NCI-H146 treated with DMSO at 0.1 percent for 48 hours (cell line): ENCODE measurements around the gene NME2.
A peak's percentile ranks its signal among the peaks of the same experiment; 100 is the strongest.
"Not testable (repeated sequence)": the region's sequence is repeated elsewhere in the genome, so short reads cannot be mapped to it uniquely, and the experiment has no call there.

Experiments
- DNase-seq: peaks from one replicate; lab custom pipeline; 2025; ENCODE audit not compliant: unreplicated experiment; lab: John Stamatoyannopoulos, UW

Gene NME2

GRCh38 chr17:51152766-51153209 lies 13.4 kb upstream of the NME2 start:
- DNase-seq: no peak

DNA sequence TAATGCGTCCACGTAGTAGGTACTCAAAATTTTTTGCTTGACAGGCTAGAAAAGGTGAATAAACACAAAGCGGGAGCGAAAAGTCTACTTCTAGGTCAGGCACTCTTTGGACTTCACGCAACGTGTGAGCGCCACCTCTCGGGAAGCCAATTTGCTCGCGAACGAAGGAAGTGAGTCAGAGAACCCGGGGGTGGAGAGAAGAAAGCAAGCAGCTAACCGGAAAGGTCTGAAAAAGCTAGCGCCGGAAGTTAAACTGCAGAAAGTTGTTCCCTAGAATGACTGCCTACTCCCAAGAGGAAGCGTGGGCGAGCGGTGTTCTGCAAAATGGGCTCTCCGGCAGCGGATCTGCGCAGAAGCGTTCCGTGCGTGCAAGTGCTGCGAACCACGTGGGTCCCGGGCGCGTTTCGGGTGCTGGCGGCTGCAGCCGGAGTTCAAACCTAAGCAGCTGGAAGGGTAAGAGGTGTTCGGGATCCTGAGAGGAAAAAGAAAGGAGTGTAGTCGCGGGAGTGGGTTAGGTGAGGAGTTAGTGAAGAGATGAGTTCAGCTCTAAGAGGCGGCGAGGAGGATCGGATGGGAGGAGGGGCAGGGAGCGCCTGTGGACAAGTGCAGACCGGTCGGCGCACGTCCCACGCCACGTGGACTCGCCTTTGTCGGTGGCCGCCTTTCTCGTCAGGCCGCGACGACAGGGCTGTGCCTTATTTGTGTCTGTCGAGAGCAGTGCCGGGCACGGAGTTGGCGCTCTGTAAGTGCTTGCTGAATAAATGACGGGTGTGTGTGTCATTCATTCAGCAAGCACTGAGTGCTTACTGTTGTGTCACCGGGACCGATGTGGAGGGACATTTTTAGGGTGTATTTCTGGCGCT lies 12.8 kb upstream of the NME2 start, which contains the start of gene NME1:
TSS of gene NME1 (plus strand) at position 350 of the 863 bp plus-strand sequence. CDS start 2,096 bp downstream, outside the sequence.
- DNase-seq: peak; percentile 98

DNA sequence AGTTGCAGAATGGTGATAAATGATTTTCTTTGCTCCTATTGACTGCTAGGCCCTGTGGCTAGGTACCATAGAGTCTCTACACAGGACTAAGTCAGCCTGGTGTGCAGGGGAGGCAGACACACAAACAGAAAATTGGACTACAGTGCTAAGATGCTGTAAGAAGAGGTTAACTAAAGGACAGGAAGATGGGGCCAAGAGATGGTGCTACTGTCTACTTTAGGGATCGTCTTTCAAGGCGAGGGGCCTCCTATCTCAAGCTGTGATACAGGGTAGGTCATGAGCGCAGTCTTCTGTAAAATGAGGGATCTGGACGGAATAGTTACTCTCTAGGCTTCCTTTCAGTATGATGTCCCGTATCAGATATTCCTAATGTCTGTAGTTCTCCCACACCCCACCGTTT lies 12.0 kb upstream of the NME2 start:
- no peak for DNase-seq

DNA sequence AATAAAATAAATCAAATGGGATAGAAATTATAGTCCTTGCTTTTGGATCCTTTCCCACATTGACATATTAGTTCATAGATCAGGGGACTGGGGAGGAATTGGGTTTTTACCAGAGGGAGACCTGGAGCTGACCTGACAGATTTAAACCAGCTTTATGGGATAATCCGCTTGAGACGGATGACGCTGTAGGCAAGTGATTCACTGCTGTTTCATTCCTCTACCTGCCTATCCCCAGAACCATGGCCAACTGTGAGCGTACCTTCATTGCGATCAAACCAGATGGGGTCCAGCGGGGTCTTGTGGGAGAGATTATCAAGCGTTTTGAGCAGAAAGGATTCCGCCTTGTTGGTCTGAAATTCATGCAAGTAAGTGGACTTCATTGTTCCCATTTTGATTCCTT lies 10.8 kb upstream of the NME2 start:
- DNase-seq: no peak

- DNase-seq: no peak
Observed at GRCh38 chr17:51159604-51160003, 6.6 kb upstream of the NME2 start.

DNA sequence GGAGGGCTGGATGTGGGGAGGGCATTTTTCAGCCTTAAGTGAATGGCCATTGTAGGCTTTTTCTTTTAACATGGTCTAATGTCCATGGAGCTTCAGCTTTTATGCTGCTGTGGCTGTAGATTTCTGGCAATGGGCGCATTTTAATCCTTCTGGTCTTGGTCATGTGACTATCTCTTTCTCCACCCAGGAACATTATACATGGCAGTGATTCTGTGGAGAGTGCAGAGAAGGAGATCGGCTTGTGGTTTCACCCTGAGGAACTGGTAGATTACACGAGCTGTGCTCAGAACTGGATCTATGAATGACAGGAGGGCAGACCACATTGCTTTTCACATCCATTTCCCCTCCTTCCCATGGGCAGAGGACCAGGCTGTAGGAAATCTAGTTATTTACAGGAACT lies 4.7 kb upstream of the NME2 start:
- no peak for DNase-seq

- peak; percentile 55 for DNase-seq
Observed at GRCh38 chr17:51164911-51165679, 1.1 kb upstream of the NME2 start.

DNA sequence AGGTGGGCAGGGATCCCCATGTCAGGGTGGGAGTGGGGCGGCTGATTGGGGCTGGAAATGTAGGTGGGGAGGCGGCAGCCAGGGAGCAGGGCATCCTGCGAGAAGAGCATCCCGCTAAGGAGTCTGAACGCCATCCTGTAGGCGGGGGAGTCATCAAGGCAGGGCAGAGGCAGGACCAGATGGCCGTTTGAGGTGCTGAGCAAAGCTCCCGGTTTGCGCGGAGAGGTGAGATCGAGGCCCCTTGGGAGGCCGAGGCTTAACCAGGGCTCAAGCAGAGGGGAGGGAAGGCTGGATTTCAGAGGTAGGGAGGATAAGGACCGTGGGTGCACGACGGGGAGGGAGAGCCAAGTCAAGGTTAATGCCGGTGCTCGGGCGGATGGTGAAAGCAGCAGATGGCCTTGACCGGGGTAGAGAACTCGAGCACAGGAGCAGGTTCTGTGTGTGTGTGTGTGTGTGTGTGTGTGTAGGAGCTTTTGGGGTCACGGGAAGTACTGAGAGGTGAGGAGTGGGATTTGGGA lies 472 bp upstream of the NME2 start:
- no peak for DNase-seq

DNA sequence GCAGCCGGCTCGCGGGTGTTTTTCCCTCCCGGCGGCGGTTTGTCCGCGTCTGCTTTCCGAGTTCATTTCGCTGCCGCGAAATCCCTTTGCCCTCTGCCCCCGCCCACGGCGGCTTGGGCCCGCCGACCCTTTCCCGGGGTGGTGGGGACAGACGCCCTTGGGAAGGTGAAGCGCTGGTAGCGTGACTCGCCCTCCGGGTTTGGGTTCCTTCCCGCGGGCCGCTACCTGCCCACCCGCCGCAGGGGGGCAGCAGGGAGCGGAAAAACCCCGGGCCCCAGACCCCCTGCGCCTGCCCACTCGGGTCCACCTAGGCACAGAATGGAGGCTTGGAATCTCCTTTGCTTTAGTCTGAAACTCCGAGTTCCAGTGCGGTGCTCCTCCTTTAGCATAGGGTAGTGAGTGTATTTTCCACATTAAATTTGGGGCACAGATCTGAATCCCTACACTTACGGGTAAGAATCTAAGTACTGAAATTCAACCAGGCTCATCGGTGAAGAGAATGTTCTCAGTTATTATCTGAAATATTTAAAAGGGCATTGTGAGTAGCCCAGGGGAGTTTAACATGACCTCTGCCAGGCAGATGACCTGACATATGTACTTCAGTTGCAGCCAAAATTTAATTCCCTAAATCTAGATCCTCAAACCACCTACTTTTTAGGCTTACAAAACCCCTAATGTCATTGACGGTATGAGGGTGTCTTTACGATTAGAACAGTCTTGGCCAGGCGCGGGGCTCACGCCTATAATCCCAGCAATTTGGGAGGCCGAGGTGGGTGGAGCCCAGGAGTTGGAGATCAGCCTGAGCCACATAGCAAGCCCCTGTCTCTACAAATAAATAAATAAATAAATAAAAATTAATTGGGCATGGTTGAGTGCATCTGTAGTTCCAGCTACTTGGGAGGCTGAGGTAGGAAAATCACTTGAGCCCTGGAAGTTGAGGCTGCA lies 1.0 kb downstream of the NME2 start:
- DNase-seq: peak; percentile 33

DNA sequence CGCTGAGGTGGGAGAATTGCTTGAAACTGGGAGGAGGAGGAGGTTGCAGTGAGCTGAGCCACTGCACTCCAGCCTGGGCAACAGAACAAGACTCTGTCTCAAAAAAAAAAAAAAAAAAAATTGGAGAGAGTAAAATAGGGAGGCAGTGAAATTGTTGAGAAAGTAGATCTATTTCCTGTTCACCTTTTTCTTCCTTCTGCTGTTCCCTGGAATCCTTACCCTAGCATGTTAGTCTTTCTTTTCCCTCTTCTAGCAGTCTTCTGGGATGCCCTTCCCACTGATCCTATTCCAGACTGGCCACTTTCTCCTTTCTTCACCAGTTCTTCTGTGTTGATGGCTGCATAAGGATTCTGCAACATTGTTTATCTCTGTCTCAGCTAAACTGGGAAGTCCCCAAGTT lies 3.1 kb downstream of the NME2 start:
- no peak for DNase-seq

- no peak for DNase-seq
Observed at GRCh38 chr17:51170736-51171135, 4.5 kb downstream of the NME2 start.

GRCh38 chr17:51172030-51172429 lies 5.8 kb downstream of the NME2 start:
- not testable (repeated sequence) for DNase-seq

- DNase-seq: no peak
Observed at GRCh38 chr17:51180486-51180885, 14.3 kb downstream of the NME2 start.

GRCh38 chr17:51184124-51184523 lies 17.9 kb downstream of the NME2 start:
- no peak for DNase-seq

GRCh38 chr17:51185763-51186332 lies 19.6 kb downstream of the NME2 start:
- DNase-seq: no peak

GRCh38 chr17:51188271-51188833 lies 22.1 kb downstream of the NME2 start:
- no peak for DNase-seq

GRCh38 chr17:51189162-51189561 lies 23.0 kb downstream of the NME2 start:
- DNase-seq: no peak

DNA sequence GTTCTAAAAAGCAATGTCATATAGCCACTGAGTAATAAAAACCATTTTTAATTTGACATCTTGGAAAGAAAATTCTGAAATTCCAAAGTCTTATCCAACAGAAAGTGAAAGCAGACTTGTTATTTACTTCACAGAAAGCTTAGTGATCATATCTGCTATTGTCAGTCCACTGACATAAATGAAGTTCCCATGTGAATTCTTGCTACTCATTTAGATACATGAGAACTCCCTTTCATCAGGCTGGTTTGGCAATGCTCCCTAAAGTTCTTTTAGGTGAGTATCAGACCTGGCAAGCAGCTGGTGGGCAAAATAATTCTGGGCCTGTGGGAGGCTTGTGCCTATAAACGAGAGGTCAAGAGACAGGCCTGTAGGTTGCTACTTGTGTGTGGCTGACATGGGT lies 23.4 kb downstream of the NME2 start:
- no peak for DNase-seq

DNA sequence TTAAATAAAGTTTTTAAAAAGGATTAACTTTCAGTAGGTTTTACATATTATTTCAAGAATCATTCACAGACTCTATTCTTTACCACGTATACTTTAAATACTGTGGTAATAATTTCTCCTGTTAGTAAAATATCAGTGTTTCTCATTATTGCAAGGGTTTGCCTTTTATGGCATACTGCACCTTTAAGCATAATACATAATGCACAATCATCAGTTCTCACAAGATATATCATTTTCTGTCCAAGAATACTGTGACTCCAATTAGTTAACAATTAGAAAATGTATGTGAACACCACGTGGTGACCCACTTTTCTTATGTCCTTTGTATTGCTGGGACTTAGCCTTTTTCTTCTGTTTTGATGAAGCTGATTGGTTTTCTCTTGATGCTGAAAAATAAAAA lies 25.7 kb downstream of the NME2 start:
- DNase-seq: no peak

DNA sequence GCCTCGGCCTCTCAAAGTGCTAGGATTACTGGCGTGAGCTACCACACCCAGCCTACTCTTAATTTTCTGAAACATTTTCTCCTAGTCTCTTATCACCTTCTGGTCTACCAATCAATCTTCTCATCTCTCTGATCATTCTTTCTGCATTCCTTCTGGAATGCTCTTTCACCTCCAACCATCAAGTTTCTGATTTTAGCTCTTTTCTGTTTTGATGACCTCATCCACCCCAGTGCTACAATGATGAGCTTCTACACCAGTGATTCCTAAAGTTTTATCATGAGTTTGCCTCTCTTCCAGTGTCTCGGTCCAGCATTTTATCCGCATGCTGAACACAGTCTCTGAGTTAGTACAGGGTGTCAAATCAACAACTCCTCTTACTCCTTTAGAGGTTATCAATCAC lies 31.5 kb downstream of the NME2 start:
- DNase-seq: no peak
